ENCODE measurements around the gene FNBP1.

Gene FNBP1

GRCh38 chr9:130042406-130042884 is 544 bp downstream of the FNBP1 start:
- H3K9me3 ChIP-seq (ENCODE audit: low read depth, low read length) = no peaks in the 10 kb centered on the region
- H3K36me3 ChIP-seq (ENCODE audit: insufficient read depth, low read length) = no peaks in the 10 kb centered on the region
- H3K9ac ChIP-seq (ENCODE audit: insufficient read length) = peak overlapping the region; percentile 91
- TF ChIP-seq POLR2AphosphoS5 (IDR thresholded peaks at IDR 0.05; ENCODE audit: borderline replicate concordance, low read depth, low read length) = no peak
- no peak for TF ChIP-seq EZH2 (IDR thresholded peaks at IDR 0.05)
- TF ChIP-seq FOXP2 (optimal IDR thresholded peaks at IDR 0.05; ENCODE audit: control extremely low read depth, extremely low read length, insufficient read depth) = no peak
- H3K27ac ChIP-seq = 0 out of 2 replicates have a peak overlapping the region, but pooled peaks have one; percentile 33
- peak overlapping the region; percentile 94 for H3K4me3 ChIP-seq
- no peak for DNase-seq (ENCODE audit: low read depth, low spot score)

- DNase-seq (ENCODE audit: low read depth, low spot score) = no peak
- Histone ChIP-seq H3K9ac (ENCODE audit: insufficient read length) (peak overlapping the region; percentile 91), H3K36me3 (ENCODE audit: insufficient read depth, low read length) (no peaks in the 10 kb centered on the region), H3K4me3 (peak overlapping the region; percentile 94), H3K9me3 (ENCODE audit: low read depth, low read length) (no peaks in the 10 kb centered on the region), H3K27ac (no peak overlapping the region)
- no peak for TF ChIP-seq FOXP2 (optimal IDR thresholded peaks at IDR 0.05; ENCODE audit: control extremely low read depth, extremely low read length, insufficient read depth)
- no peak for TF ChIP-seq POLR2AphosphoS5 (IDR thresholded peaks at IDR 0.05; ENCODE audit: borderline replicate concordance, low read depth, low read length)
- no peak for TF ChIP-seq EZH2 (IDR thresholded peaks at IDR 0.05)
Observed at GRCh38 chr9:130041648-130042405, 1.2 kb downstream of the FNBP1 start.

GRCh38 chr9:130040984-130041647 is 1.9 kb downstream of the FNBP1 start:
- Histone ChIP-seq H3K27ac (no peak overlapping the region), H3K9ac (ENCODE audit: insufficient read length) (peak overlapping the region; percentile 91), H3K9me3 (ENCODE audit: low read depth, low read length) (no peaks in the 10 kb centered on the region), H3K36me3 (ENCODE audit: insufficient read depth, low read length) (no peaks in the 10 kb centered on the region), H3K4me3 (peak overlapping the region; percentile 94)
- TF ChIP-seq EZH2 (IDR thresholded peaks at IDR 0.05) (no peak), POLR2AphosphoS5 (IDR thresholded peaks at IDR 0.05; ENCODE audit: borderline replicate concordance, low read depth, low read length) (no peak), FOXP2 (optimal IDR thresholded peaks at IDR 0.05; ENCODE audit: control extremely low read depth, extremely low read length, insufficient read depth) (no peak)
- DNase-seq (ENCODE audit: low read depth, low spot score) = no peak

DNA sequence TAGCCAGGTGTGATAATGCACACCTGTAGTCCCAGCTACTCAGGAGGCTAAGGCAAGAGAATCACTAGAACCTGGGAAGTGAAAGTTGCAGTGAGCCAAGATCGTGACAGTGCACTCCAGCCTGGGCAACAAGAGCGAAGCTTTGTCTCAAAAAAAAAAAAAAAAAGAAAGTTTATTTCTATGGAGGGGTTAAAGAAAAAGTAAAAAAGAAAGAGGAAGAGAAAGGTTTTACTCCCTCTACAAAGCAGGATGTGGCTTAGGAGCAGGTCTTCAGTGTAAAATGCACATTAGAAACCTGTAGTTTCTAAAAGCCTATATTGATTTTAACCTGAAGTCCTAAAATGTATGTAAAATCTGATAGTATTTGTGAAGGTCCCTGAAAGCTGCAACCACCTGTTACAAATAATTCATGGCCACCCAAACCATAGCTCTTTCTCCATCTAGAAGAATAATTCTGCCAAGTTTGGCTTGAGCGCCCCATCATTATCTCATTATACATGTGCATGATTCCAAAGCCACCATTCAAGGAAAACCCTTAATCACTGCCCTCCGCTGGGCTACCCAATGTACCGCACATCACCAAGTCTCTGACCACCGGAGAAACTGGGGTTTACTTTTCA is 3.4 kb downstream of the FNBP1 start:
- DNase-seq (ENCODE audit: low read depth, low spot score) = no peak
- TF ChIP-seq FOXP2 (optimal IDR thresholded peaks at IDR 0.05; ENCODE audit: control extremely low read depth, extremely low read length, insufficient read depth) (no peak), EZH2 (IDR thresholded peaks at IDR 0.05) (no peak), POLR2AphosphoS5 (IDR thresholded peaks at IDR 0.05; ENCODE audit: borderline replicate concordance, low read depth, low read length) (no peak)
- Histone ChIP-seq H3K27ac (no peak overlapping the region), H3K4me3 (no peak overlapping the region), H3K9ac (ENCODE audit: insufficient read length) (no peak overlapping the region), H3K9me3 (ENCODE audit: low read depth, low read length) (no peaks in the 10 kb centered on the region), H3K36me3 (ENCODE audit: insufficient read depth, low read length) (no peaks in the 10 kb centered on the region)

- no peaks in the 10 kb centered on the region for H3K9me3 ChIP-seq (ENCODE audit: low read depth, low read length)
- H3K4me3 ChIP-seq = no peak overlapping the region
- H3K9ac ChIP-seq (ENCODE audit: insufficient read length) = peak overlapping the region; percentile 32
- H3K36me3 ChIP-seq (ENCODE audit: insufficient read depth, low read length) = no peaks in the 10 kb centered on the region
- no peak for TF ChIP-seq FOXP2 (optimal IDR thresholded peaks at IDR 0.05; ENCODE audit: control extremely low read depth, extremely low read length, insufficient read depth)
- DNase-seq (ENCODE audit: low read depth, low spot score) = no peak
- peak overlapping the region; percentile 81; the same call in 1 of the 2 replicates for H3K27ac ChIP-seq
Observed at GRCh38 chr9:130036099-130036498, 6.9 kb downstream of the FNBP1 start.

- TF ChIP-seq FOXP2 (optimal IDR thresholded peaks at IDR 0.05; ENCODE audit: control extremely low read depth, extremely low read length, insufficient read depth) (no peak), EZH2 (IDR thresholded peaks at IDR 0.05) (no peak), POLR2AphosphoS5 (IDR thresholded peaks at IDR 0.05; ENCODE audit: borderline replicate concordance, low read depth, low read length) (no peak)
- Histone ChIP-seq H3K4me3 (no peak overlapping the region), H3K36me3 (ENCODE audit: insufficient read depth, low read length) (no peaks in the 10 kb centered on the region), H3K9ac (ENCODE audit: insufficient read length) (no peak overlapping the region), H3K27ac (no peak overlapping the region), H3K9me3 (ENCODE audit: low read depth, low read length) (no peaks in the 10 kb centered on the region)
- DNase-seq (ENCODE audit: low read depth, low spot score) = no peak
Observed at GRCh38 chr9:130034570-130034969, 8.4 kb downstream of the FNBP1 start.

GRCh38 chr9:130030651-130031127 is 12.3 kb downstream of the FNBP1 start:
- H3K9ac ChIP-seq (ENCODE audit: insufficient read length) = no peak overlapping the region
- H3K9me3 ChIP-seq (ENCODE audit: low read depth, low read length) = no peaks in the 10 kb centered on the region
- H3K36me3 ChIP-seq (ENCODE audit: insufficient read depth, low read length) = peaks cover 6% of the 10 kb centered on the region; the same call in 1 of the 2 replicates
- DNase-seq (ENCODE audit: low read depth, low spot score) = peak; percentile 14
- H3K4me3 ChIP-seq = no peak overlapping the region
- TF ChIP-seq FOXP2 (optimal IDR thresholded peaks at IDR 0.05; ENCODE audit: control extremely low read depth, extremely low read length, insufficient read depth) = no peak
- no peak for TF ChIP-seq POLR2AphosphoS5 (IDR thresholded peaks at IDR 0.05; ENCODE audit: borderline replicate concordance, low read depth, low read length)
- no peak for TF ChIP-seq EZH2 (IDR thresholded peaks at IDR 0.05)
- peak overlapping the region; percentile 84 for H3K27ac ChIP-seq

Measured in SK-N-MC (cell line).